ENCODE data around the gene TTC39A. TPM values are rescaled to one million over a fixed set of nuclear protein-coding genes. Genes with fewer than 3 reads are reported as not detected.
"Not testable (repeated sequence)": the region's sequence is repeated elsewhere in the genome, so short reads cannot be mapped to it uniquely, and the experiment has no call there.

Gene TTC39A
- total RNA-seq, 1 donor, result 0.43 TPM

DNA sequence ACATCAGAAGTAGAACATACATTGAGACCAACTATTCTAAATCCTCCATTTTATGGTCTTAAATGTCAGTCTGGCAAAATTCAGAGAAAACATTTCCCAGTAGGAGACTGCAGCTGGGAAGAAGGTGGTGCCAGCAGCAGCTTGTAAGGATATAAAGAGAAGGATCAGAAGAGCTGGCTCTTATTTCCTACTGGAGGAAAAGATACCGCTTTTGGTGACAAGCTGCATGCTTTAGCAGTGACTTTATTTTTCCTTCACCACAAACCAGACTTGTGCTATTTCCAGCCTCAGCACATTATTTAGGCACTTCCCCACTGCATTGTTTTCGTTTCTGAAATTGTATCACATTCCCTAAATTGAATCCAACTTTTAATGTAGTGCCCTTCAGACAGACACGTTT, 65.9 kb downstream of the TTC39A start:
- peak; percentile 87 for DNase-seq (ENCODE audit: low read depth)
- no peak overlapping the region for H3K4me3 ChIP-seq (ENCODE audit: low read depth, low read length)
- TF ChIP-seq, protein P1, sequence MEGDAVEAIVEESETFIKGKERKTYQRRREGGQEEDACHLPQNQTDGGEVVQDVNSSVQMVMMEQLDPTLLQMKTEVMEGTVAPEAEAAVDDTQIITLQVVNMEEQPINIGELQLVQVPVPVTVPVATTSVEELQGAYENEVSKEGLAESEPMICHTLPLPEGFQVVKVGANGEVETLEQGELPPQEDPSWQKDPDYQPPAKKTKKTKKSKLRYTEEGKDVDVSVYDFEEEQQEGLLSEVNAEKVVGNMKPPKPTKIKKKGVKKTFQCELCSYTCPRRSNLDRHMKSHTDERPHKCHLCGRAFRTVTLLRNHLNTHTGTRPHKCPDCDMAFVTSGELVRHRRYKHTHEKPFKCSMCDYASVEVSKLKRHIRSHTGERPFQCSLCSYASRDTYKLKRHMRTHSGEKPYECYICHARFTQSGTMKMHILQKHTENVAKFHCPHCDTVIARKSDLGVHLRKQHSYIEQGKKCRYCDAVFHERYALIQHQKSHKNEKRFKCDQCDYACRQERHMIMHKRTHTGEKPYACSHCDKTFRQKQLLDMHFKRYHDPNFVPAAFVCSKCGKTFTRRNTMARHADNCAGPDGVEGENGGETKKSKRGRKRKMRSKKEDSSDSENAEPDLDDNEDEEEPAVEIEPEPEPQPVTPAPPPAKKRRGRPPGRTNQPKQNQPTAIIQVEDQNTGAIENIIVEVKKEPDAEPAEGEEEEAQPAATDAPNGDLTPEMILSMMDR (IDR thresholded peaks at IDR 0.05; ENCODE audit: insufficient read depth, low read depth, low read length), result no peak

DNA sequence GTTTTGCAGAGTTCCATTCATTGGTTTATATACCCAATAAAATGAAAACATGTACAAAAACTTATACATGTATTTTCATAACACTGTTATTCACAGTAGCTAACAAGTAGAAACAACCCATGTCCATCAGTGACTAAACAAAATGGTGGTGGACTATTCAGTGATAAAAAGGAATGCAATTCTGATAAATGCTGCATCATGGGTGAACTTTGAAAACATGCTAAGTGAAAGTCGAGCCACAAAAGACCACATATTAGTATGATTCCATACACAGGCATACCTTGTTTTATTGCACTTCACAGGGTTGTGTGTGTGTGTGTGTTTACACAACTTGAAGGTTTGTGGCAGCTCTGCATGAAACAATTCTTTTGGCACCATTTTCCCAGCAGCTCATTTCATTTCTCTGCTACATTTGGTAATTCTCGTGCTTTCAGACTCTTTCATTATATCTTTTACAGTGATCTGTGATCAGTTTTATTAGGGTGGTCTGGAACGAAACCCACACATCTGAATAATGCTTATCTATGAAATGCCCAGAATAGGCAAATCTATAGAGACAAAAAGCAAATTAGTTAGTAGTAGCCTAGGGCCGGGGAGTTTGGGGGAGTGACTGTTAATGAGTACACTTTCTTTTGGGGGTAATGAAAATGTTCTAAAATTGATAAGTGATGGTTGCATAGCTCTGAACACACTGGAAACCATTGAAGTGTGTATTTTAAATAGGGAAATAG, 67.0 kb downstream of the TTC39A start:
- DNase-seq (ENCODE audit: low read depth), result no peak
- no peak overlapping the region for H3K4me3 ChIP-seq (ENCODE audit: low read depth, low read length)
- TF ChIP-seq, protein P1 (IDR thresholded peaks at IDR 0.05; ENCODE audit: insufficient read depth, low read depth, low read length), result no peak

DNA sequence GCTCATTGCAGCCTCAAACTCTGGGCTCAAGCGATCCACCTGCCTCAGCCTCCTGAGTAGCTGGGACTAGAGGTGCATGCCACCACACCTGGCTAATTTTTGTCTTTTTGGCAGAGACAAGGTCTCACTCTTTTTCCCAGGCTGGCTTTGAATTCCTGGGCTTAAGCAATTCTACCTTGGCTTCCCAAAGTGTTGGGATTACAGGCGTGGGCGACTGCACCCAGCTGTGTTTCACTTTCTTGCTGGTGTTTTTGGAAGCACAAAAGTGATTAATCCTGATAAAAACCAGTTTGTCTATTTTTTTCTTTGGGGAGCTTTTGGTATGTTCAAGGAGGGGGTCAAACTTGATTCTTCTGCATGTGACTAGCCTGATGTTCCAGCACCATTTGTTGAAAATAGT, 75.0 kb downstream of the TTC39A start:
- H3K4me3 ChIP-seq (ENCODE audit: low read depth, low read length), result no peak overlapping the region
- no peak for DNase-seq (ENCODE audit: low read depth)
- TF ChIP-seq, protein P1 (IDR thresholded peaks at IDR 0.05; ENCODE audit: insufficient read depth, low read depth, low read length), result no peak

DNA sequence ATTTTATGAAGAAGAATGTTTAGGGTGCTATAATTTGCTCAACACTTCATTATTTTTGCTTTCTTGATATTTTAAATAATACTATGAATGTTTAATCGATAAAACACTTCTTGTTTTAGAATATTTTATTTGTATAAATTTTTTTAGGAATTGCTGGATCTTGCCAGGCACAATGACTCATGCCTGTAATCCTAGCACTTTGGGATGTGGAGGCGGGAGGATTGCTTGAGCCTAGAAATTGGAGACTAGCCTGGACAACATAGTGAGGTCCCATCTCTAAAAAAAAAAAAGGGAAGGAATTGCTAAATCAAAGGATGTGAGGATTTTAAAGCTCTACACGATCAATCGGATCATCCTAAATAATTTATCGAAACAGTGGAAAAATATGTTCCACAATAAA, 76.7 kb downstream of the TTC39A start:
- no peak for DNase-seq (ENCODE audit: low read depth)
- TF ChIP-seq, protein P1 (IDR thresholded peaks at IDR 0.05; ENCODE audit: insufficient read depth, low read depth, low read length), result no peak
- no peak overlapping the region for H3K4me3 ChIP-seq (ENCODE audit: low read depth, low read length)

DNA sequence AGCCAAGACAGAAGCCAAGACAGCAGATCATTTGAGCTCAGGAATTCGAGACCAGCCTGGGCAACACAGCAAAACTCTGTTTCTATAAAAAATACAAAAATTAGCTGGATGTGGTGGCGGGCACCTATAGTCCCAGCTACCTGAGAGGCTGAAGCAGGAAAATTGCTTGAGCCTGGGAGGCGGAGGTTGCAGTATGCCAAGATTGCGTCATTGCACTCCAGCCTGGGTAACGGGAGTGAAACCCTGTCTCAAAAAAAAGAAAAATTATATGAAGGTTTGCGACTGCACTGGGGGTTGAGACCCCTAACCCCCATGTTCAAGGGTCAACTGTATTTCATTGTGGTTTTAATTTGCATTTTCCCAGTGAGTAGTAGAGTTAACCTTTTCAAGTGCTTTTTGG, 78.0 kb downstream of the TTC39A start:
- TF ChIP-seq, protein P1 (IDR thresholded peaks at IDR 0.05; ENCODE audit: insufficient read depth, low read depth, low read length), result no peak
- H3K4me3 ChIP-seq (ENCODE audit: low read depth, low read length), result no peak overlapping the region
- no peak for DNase-seq (ENCODE audit: low read depth)

DNA sequence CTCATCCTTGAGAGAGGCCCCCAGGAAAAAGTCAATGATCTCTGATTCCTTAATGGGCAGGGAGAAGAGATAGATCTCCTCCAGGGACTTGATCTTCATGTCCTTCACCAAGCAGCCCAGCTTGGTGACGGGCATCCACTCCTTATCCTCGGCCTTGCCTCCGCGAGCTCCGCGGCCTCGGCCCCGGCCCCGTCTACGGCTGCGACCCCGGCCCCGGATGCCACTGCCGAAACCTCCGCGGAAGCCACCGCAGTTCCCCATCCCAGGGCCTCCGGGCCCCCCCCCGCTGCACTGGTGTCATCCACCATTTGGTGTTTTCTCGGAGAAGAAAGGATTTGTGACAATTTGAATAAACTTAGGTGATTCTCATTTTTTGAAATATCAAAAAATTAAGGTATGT, 79.2 kb downstream of the TTC39A start:
- DNase-seq (ENCODE audit: low read depth); H3K4me3 ChIP-seq (ENCODE audit: low read depth, low read length): not testable (repeated sequence)

DNA sequence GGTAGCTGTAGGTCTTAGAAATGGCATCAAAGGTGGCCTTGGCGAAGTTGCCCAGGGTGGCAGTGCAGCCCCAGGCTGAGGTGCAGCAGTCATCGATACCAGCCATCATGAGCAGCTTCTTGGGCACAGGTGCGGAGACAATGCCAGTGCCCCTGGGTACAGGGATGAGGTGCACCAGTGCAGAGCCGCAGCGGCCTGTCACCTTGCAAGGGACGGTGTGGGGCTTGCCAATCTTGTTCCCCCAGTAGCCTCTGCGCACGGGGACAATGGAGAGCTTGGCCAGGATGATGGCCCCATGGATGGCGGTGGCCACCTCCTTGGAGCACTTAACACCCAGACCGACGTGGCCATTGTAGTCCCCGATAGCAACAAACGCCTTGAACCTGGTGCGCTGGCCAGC, 79.6 kb downstream of the TTC39A start:
- not testable (repeated sequence) for DNase-seq (ENCODE audit: low read depth); H3K4me3 ChIP-seq (ENCODE audit: low read depth, low read length)

DNA sequence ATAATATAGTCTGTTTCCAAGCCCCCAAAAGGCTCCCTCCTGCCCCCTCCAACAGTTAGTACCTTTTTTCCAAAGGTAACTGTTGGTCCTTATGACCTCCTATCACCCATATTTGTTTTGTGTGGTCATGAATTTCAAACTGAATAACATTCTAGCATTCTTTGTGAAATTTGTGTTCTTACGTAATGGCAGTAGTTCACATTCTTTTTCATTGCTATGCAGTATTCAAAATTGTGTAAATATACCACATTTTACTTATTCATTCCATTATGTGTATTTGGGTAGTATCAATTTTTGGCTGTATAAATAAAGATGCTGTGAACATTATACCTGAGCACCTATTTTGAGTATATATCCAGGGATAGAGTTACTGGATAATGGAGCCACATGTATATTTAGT, 80.9 kb downstream of the TTC39A start:
- no peak overlapping the region for H3K4me3 ChIP-seq (ENCODE audit: low read depth, low read length)
- DNase-seq (ENCODE audit: low read depth), result no peak
- TF ChIP-seq, protein P1 (IDR thresholded peaks at IDR 0.05; ENCODE audit: insufficient read depth, low read depth, low read length), result no peak

All from fibroblast of villous mesenchyme (primary cell).